ENCODE data around the gene ASCL5. TPM values are rescaled to one million over a fixed set of nuclear protein-coding genes. Genes with fewer than 3 reads are reported as not detected.

The ASCL5 gene
- total RNA-seq, 1 experiment from 2014 or later: 0.15 TPM

- H3K4me1 ChIP-seq (ENCODE audit: insufficient read depth, low read length): no peaks in the 10 kb centered on the region
- no peak overlapping the region for H2BK120ac ChIP-seq (ENCODE audit: low read depth, low read length, poor library complexity, severe bottlenecking)
Observed at GRCh38 chr1:201096041-201096461, 30.9 kb downstream of the ASCL5 start.

More at GRCh38 chr1:201096041-201096461, 30.9 kb downstream of the ASCL5 start:
- H2BK5ac ChIP-seq (ENCODE audit: insufficient read length, low read length): no peak overlapping the region
- peak overlapping the region; percentile 24; the same call in 1 of the 2 replicates for H3K14ac ChIP-seq (ENCODE audit: insufficient read depth, low read length)
- no peak overlapping the region for H2AK5ac ChIP-seq (ENCODE audit: insufficient read length, low read length)
- DNase-seq: no peak
- H3K18ac ChIP-seq (ENCODE audit: insufficient read length, low read depth, low read length): no peak overlapping the region
- no peak for TF ChIP-seq CTCF (conservative IDR thresholded peaks at IDR 0.05)
- Mint-ChIP-seq H3K4me3 (no peak overlapping the region), H3K9me3 (no peaks in the 10 kb centered on the region), H3K27me3 (ENCODE audit: low read depth) (peaks cover 1% of the 10 kb centered on the region), H3K36me3 (ENCODE audit: insufficient read depth in 1 of 3, low read depth in 3 of 3) (no peaks in the 10 kb centered on the region), H3K27ac (no peak overlapping the region), H3K4me1 (peaks cover 7 to 13% of the 10 kb centered on the region in 2 experiments; a peak in 3 of 4 replicates)
- no CpG with 5 or more reads among the region's 5 CpGs for WGBS (ENCODE audit: extremely low coverage, insufficient read length, low lambda C conversion rate)
- no peak overlapping the region for H3K27ac ChIP-seq (ENCODE audit: insufficient read length, low read depth, low read length)
- H4K20me1 ChIP-seq (ENCODE audit: control insufficient read depth, insufficient read depth, insufficient read length): no peaks in the 10 kb centered on the region
- no peak overlapping the region for H2BK12ac ChIP-seq (ENCODE audit: insufficient read length, low read depth, low read length)
- no peak overlapping the region for H4K8ac ChIP-seq (replicated peaks; ENCODE audit: insufficient read length, low read depth, low read length)
- no peak overlapping the region for H2BK20ac ChIP-seq (ENCODE audit: low read depth, low read length, poor library complexity, severe bottlenecking)
- no peak overlapping the region for H3K9ac ChIP-seq (ENCODE audit: extremely low read depth, insufficient read length, low read length)
- H3K4ac ChIP-seq (ENCODE audit: low read depth, low read length): no peak overlapping the region
- no peaks in the 10 kb centered on the region; the same call in 1 of the 2 replicates for H3K27me3 ChIP-seq (ENCODE audit: insufficient read depth, low read length)
- no peak overlapping the region for H2AFZ ChIP-seq (ENCODE audit: low read length)
- no peak overlapping the region for H3K56ac ChIP-seq (ENCODE audit: insufficient read length, low read depth, low read length)
- no peaks in the 10 kb centered on the region for H3K79me2 ChIP-seq (ENCODE audit: insufficient read depth, low read length)
- no peak overlapping the region for H2BK15ac ChIP-seq (ENCODE audit: low read depth, low read length)
- no peak overlapping the region for H3T11ph ChIP-seq (ENCODE audit: low read length)
- H3K23me2 ChIP-seq (ENCODE audit: insufficient read length, low read depth, low read length, poor library complexity, severe bottlenecking): no peaks in the 10 kb centered on the region
- H3K79me1 ChIP-seq (ENCODE audit: insufficient read depth, low read depth, low read length, poor library complexity, severe bottlenecking): no peaks in the 10 kb centered on the region
- H3K4me2 ChIP-seq (ENCODE audit: insufficient read depth, insufficient read length, low read length): no peak overlapping the region
- no peak overlapping the region for H4K5ac ChIP-seq (ENCODE audit: insufficient read length, low read depth, low read length)
- no peak overlapping the region for H4K91ac ChIP-seq (ENCODE audit: insufficient read length, low read depth, low read length)
- H3K9me3 ChIP-seq (ENCODE audit: control insufficient read depth, low read depth, low read length): no peaks in the 10 kb centered on the region
- H3K23ac ChIP-seq (ENCODE audit: insufficient read length, low read depth, low read length): no peak overlapping the region
